A673 (cell line): ENCODE data around the gene CUL2. TPM values are rescaled to one million over a fixed set of nuclear protein-coding genes. Genes with fewer than 3 reads are reported as not detected.

Source experiments
- BruUV-seq: library from RNA; stranded (reverse); fragments of 400-500 nt; replicated peaks from 2 replicates; lab custom pipeline; 2021; lab: Mats Ljungman, UMichigan
- CTCF ChIA-PET: fragments of 300-600 bp; sonication (Branson Sonifier 250); formaldehyde crosslinking; loops from one replicate; lab custom pipeline; 2022; ENCODE audit warnings: antibody characterized with exemption; lab: Charles Lee
- POLR2A ChIA-PET: fragments of 300-600 bp; sonication (Branson Sonifier 250); formaldehyde crosslinking; loops from one replicate; lab custom pipeline; 2022; ENCODE audit warnings: antibody characterized with exemption; ENCODE audit not compliant: low non-redundant PET; lab: Charles Lee
- DNase-seq: peaks from one replicate; pipeline ENCODE4 v3.0.0-alpha.2; 2015; ENCODE audit warnings: low spot score
- H3K27ac ChIP-seq: fragments of 200-600 bp; sonication (generic); 2 replicates; pipeline ENCODE4 v1.5.1; 2016; ENCODE audit warnings: mixed run types, low read depth, mild to moderate bottlenecking, mixed read lengths, antibody characterized with exemption, low read length; ENCODE audit not compliant: poor library complexity, severe bottlenecking
- H3K27me3 ChIP-seq: fragments of 200-600 bp; sonication (generic); replicated peaks from 2 replicates; pipeline ENCODE4 v1.6.1; 2017; ENCODE audit warnings: mixed run types, low read depth, mild to moderate bottlenecking, mixed read lengths, antibody characterized with exemption, low read length; ENCODE audit not compliant: insufficient read depth, poor library complexity
- H3K36me3 ChIP-seq: fragments of 200-600 bp; sonication (generic); 2 replicates; pipeline ENCODE4 v1.6.1; 2016; ENCODE audit warnings: mixed run types, mild to moderate bottlenecking, mixed read lengths, antibody characterized with exemption, low read length; ENCODE audit not compliant: insufficient read depth, poor library complexity, severe bottlenecking
- H3K4me1 ChIP-seq: fragments of 200-600 bp; sonication (generic); 2 replicates; pipeline ENCODE4 v1.6.1; 2017; ENCODE audit warnings: mixed run types, mild to moderate bottlenecking, mixed read lengths, antibody characterized with exemption, low read length; ENCODE audit not compliant: insufficient read depth, poor library complexity, severe bottlenecking
- H3K4me3 ChIP-seq: fragments of 200-600 bp; sonication (generic); 2 replicates; pipeline ENCODE4 v1.5.1; 2016; ENCODE audit warnings: low read depth, mixed run types, mild to moderate bottlenecking, mixed read lengths, low read length; ENCODE audit not compliant: poor library complexity, severe bottlenecking
- H3K9me3 ChIP-seq: fragments of 200-600 bp; sonication (generic); 2 replicates; pipeline ENCODE4 v1.6.1; 2016; ENCODE audit warnings: mixed run types, low read depth, mild to moderate bottlenecking, mixed read lengths, antibody characterized with exemption, low read length; ENCODE audit not compliant: poor library complexity, severe bottlenecking
- CTCF ChIP-seq: fragments of 300-800, 200-600 bp; sonication (generic); conservative IDR thresholded peaks from 2 replicates; pipeline ENCODE4 v1.5.1; 2017; ENCODE audit warnings: low read depth, mild to moderate bottlenecking, antibody characterized with exemption, low read length, moderate library complexity, mixed read lengths
- EZH2 ChIP-seq: fragments of 200-600 bp; sonication (generic); IDR thresholded peaks from 2 replicates; pipeline ENCODE4 v1.6.1; 2017; ENCODE audit warnings: borderline replicate concordance, low read depth, mild to moderate bottlenecking, mixed read lengths, antibody characterized with exemption, low read length; ENCODE audit not compliant: poor library complexity, severe bottlenecking
- intact Hi-C: fragments of 100-400 bp; cut with micrococcal nuclease; formaldehyde crosslinking; loops from one replicate; pipeline ENCODE4 v1.10.0; 2022; ENCODE audit not compliant: unreplicated experiment
- total RNA-seq: library from RNA; stranded (reverse); gene quantifications from 2 replicates; pipeline ENCODE4 v1.2.3, GENCODE V29; 2021

Gene CUL2
- total RNA-seq, 1 experiment from 2014 or later: 45.2 TPM

- peak overlapping the region; percentile 7 for H3K27ac ChIP-seq
- peak; percentile 84 for DNase-seq
- ChIA-PET POLR2A (no interaction called here), CTCF (no interaction called here)
- intact Hi-C loops: no loop called here
- H3K4me1 ChIP-seq: peaks cover 17% of the 10 kb centered on the region
- H3K4me3 ChIP-seq: no peak overlapping the region
- H3K36me3 ChIP-seq: peaks cover 14% of the 10 kb centered on the region
- TF ChIP-seq CTCF (no peak), EZH2 (no peak)
- no peaks in the 10 kb centered on the region for H3K9me3 ChIP-seq
- no TSS peak for BruUV-seq
- H3K27me3 ChIP-seq: no peaks in the 10 kb centered on the region
These were observed 32.0 kb downstream of the CUL2 start for GRCh38 chr10:35058134-35058533.

- no peak for TF ChIP-seq CTCF
- no peak for TF ChIP-seq EZH2
- ChIA-PET POLR2A (interaction anchor here (0.6 kb wide), 1 partner anchor 9 kb away, joined by 3 read pairs; no protein-coding TSS in a partner anchor), CTCF (interaction anchor here (0.5 kb wide), 1 partner anchor 121 kb away, joined by 9 read pairs; no protein-coding TSS in a partner anchor)
- no peaks in the 10 kb centered on the region for H3K27me3 ChIP-seq
- peaks cover 8% of the 10 kb centered on the region for H3K36me3 ChIP-seq
- peaks cover 17% of the 10 kb centered on the region for H3K4me1 ChIP-seq
- no peak overlapping the region for H3K4me3 ChIP-seq
- no peak for DNase-seq
- BruUV-seq: TSS peak; percentile 8
- intact Hi-C loops: no loop called here
- H3K27ac ChIP-seq: no peak overlapping the region
- H3K9me3 ChIP-seq: no peaks in the 10 kb centered on the region
These were observed 33.5 kb downstream of the CUL2 start for GRCh38 chr10:35056686-35057085.

- no peak for TF ChIP-seq CTCF
- no peak for TF ChIP-seq EZH2
- Histone ChIP-seq H3K4me3 (no peak overlapping the region), H3K4me1 (peaks cover 17% of the 10 kb centered on the region), H3K36me3 (peaks cover 8% of the 10 kb centered on the region), H3K9me3 (no peaks in the 10 kb centered on the region), H3K27me3 (no peaks in the 10 kb centered on the region), H3K27ac (no peak overlapping the region)
- no TSS peak for BruUV-seq
- no peak for DNase-seq
- intact Hi-C loops: no loop called here
- ChIA-PET CTCF (no interaction called here), POLR2A (interaction anchor here (0.6 kb wide), 1 partner anchor 9 kb away, joined by 3 read pairs; no protein-coding TSS in a partner anchor)
These were observed 34.0 kb downstream of the CUL2 start for GRCh38 chr10:35056133-35056532.
